ENCODE results near the gene SNRK.

Gene SNRK

DNA sequence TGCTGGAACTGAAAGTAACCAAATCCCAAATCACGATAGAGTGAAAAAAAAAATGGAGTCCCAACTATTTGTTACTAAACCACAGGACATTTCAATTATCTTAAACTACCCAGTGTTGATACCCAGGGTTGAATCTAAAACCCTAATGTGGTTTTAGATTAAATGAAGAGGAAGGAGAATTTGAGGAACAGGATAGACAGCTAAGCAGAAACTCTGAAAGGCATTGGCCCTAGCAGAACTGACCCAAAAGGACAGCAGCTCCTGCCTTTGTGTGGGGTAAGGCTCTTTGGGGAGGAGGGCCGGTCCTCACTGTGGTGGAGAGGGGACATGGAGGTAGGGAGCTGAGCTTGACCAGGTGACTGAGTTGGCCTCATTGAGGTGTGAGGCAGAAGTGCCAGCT is 30.7 kb upstream of the SNRK start:
- no peak overlapping the region for H3K4me3 ChIP-seq (ENCODE audit: low read depth, low read length)
- TF ChIP-seq, protein P1, sequence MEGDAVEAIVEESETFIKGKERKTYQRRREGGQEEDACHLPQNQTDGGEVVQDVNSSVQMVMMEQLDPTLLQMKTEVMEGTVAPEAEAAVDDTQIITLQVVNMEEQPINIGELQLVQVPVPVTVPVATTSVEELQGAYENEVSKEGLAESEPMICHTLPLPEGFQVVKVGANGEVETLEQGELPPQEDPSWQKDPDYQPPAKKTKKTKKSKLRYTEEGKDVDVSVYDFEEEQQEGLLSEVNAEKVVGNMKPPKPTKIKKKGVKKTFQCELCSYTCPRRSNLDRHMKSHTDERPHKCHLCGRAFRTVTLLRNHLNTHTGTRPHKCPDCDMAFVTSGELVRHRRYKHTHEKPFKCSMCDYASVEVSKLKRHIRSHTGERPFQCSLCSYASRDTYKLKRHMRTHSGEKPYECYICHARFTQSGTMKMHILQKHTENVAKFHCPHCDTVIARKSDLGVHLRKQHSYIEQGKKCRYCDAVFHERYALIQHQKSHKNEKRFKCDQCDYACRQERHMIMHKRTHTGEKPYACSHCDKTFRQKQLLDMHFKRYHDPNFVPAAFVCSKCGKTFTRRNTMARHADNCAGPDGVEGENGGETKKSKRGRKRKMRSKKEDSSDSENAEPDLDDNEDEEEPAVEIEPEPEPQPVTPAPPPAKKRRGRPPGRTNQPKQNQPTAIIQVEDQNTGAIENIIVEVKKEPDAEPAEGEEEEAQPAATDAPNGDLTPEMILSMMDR (IDR thresholded peaks at IDR 0.05; ENCODE audit: low read depth, low read length) = no peak
- DNase-seq (ENCODE audit: low read depth, low spot score) = no peak
- in situ Hi-C loops (cut with HindIII; ENCODE audit: low sequenced_read_pairs) = no loop called here

DNA sequence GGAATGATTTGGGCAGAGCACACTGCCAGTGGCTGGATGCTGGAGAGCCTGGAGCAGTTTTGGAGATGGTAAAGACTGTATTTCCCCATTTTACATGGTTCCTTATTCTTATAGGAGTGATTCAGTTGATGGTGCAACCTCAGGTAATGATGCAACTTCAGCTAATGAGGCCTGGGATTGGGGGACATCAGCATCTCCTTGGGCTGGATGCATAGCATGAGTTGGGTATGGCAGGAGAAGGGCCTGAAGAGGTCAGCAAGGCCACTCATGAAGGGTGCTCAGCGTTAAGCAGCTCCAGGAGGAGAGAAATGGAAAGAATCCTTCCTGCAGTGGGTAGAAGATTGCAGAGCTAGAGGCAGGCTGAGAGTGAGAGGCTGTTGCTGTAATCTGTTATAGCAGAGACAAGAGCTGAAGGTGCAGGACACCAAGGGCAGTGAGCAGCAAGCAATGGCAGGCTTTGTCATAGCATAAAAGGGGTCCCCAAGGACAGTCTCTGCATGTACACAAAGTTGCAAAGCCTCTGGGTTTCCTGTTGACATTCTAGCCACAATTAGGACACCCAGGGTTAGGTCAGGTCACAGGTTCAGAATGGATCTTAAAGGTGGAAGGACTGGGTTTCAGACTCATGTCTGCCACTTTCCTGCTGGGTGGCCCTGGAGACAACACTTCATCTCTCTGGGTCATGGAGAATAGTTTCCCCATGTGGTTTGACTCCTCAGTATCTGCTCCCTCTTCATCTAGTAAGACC is 29.5 kb upstream of the SNRK start:
- no peak overlapping the region for H3K4me3 ChIP-seq (ENCODE audit: low read depth, low read length)
- in situ Hi-C loops (cut with HindIII; ENCODE audit: low sequenced_read_pairs) = no loop called here
- DNase-seq (ENCODE audit: low read depth, low spot score) = no peak
- TF ChIP-seq, protein P1 (IDR thresholded peaks at IDR 0.05; ENCODE audit: low read depth, low read length) = no peak

DNA sequence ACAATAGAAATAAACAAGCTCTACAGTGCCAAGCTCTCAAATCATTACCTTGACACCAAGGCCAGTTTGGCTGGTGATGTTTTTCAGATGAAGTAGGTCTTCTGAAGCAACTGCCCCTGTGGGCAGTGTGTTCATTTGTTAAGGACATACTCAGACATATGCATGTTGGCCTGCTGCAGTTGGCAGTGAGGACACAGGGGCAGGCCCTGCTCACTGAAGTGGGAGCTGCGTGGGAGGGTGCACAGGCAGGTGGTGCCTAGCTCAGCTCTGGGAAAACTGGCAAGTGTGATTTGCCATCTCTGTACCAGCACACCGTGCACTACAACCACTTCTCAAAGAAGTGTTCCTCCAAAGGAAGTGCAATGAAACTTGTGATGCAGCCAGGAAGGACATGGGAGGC is 28.5 kb upstream of the SNRK start:
- DNase-seq (ENCODE audit: low read depth, low spot score) = no peak
- in situ Hi-C loops (cut with HindIII; ENCODE audit: low sequenced_read_pairs) = no loop called here
- TF ChIP-seq, protein P1 (IDR thresholded peaks at IDR 0.05; ENCODE audit: low read depth, low read length) = no peak
- no peak overlapping the region for H3K4me3 ChIP-seq (ENCODE audit: low read depth, low read length)

DNA sequence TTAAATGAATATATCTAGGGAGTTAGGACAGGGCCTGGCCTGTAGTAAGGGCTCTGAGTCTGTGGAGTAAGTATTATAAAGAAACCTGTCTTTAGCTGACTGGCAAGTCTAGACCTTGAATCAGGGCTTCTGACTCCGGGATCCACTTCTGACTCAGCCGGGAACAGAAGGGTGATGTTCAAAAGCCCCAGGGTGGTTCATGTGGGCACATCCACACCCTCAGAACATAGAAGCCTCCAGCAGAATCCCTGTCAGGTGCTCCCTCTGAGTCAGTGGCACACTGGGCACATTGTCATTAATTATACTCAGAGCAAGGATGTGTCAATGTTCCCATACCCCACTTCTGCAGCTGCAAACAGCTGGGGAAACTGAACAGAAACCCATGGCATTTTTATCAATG is 26.7 kb upstream of the SNRK start:
- H3K4me3 ChIP-seq (ENCODE audit: low read depth, low read length) = no peak overlapping the region
- TF ChIP-seq, protein P1 (IDR thresholded peaks at IDR 0.05; ENCODE audit: low read depth, low read length) = no peak
- in situ Hi-C loops (cut with HindIII; ENCODE audit: low sequenced_read_pairs) = no loop called here
- no peak for DNase-seq (ENCODE audit: low read depth, low spot score)

DNA sequence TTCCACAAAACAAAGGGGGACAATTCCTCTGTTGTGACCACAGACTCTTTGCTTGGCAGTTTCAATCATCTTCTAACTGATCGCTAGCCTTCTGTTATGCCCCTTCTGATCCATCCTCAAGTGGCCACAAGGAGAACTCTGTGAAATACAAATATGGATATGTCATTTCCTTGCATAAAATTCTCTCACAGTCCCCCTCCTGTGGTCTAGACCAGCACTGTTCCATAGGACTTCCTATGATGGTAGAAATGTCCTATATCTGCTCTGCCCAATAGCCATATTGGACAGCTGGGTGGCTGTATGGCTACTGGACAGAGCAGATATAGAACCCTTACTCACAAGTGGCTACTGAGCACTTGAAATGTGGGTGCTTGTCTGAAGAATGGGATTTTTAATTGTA is 25.9 kb upstream of the SNRK start:
- no peak overlapping the region for H3K4me3 ChIP-seq (ENCODE audit: low read depth, low read length)
- TF ChIP-seq, protein P1 (IDR thresholded peaks at IDR 0.05; ENCODE audit: low read depth, low read length) = no peak
- in situ Hi-C loops (cut with HindIII; ENCODE audit: low sequenced_read_pairs) = no loop called here
- no peak for DNase-seq (ENCODE audit: low read depth, low spot score)

DNA sequence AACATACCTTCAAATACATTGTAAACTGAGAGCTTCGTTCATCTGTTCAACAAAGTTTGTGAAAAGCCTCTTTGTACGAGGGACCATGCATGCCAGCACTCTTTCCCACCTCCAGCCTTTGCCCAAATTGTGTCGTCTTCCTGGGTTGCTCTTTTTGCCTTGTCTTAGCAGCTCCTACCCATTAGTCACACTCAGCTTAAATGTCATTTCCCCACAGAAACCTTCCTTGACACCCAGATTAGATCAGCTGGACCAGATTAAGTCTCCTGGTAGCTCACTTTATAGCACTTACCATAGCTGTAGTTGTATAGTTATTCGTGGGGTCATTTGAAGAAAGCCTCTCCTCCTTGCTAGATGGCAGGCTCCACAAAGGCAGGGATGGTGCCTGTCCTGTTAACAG is 24.1 kb upstream of the SNRK start:
- in situ Hi-C loops (cut with HindIII; ENCODE audit: low sequenced_read_pairs) = no loop called here
- TF ChIP-seq, protein P1 (IDR thresholded peaks at IDR 0.05; ENCODE audit: low read depth, low read length) = no peak
- H3K4me3 ChIP-seq (ENCODE audit: low read depth, low read length) = no peak overlapping the region
- no peak for DNase-seq (ENCODE audit: low read depth, low spot score)

Measured in astrocyte of the spinal cord (primary cell).